NCI-H446 treated with DMSO at 0.1 percent for 48 hours (cell line): ENCODE results near the gene UBAC2.
"Not testable (repeated sequence)": the region's sequence is repeated elsewhere in the genome, so short reads cannot be mapped to it uniquely, and the experiment has no call there.

Experiments
- DNase-seq: peaks from one replicate; lab custom pipeline; 2025; lab: John Stamatoyannopoulos, UW

Gene UBAC2

DNA sequence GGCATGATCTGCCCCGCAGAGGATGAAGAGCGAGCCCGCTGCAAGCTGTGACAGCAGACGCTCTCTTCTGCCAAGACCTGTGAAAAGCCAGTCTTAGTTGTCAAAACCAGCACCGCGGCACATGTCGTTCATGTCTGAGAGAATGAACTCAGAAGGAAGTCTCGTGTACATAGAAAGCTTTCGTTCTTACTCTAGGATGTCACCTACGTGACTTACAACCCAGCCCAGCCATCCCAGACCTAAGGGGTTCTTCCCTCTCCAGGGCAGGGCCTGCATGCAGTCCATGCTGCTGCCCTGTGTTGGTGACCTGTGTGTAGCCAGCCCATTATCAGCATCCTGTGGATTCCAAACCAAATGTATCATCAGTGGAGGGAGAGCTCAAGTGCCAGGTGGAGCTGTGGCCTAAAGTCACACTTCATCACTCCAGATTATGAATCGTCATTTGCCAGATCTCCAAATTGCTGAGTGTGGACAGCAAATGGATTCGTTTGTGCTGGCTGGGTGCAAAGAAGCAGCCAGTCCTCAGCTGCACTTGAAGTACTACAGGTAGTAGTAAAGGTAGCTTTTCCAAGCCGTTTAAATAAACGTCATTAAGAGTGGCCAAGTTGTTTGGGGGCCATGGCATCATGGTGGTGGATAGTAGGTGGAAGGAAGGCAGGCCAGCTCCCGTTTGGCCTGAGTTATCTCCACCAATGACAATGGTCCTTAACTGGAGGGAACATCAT lies 180.4 kb downstream of the UBAC2 start:
- DNase-seq = no peak

DNA sequence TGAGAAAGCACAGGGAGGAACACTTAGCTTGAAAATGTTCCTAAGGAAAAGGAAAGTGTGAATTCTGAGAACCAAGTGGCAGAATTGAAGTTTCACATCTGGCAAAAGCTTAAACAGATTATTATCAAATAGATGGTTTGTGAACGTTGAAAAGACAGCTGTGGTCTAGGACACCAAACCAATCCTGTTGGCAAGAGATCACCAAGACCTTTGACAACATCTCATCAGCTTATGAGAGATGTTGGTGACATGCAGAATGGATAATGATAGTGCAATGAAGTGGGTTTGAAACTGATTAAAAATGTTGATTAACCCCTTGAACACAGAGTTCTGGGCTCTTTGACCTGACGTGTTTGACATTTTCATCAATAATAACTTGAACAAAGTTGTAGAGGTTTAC lies 181.1 kb downstream of the UBAC2 start:
- DNase-seq = no peak

DNA sequence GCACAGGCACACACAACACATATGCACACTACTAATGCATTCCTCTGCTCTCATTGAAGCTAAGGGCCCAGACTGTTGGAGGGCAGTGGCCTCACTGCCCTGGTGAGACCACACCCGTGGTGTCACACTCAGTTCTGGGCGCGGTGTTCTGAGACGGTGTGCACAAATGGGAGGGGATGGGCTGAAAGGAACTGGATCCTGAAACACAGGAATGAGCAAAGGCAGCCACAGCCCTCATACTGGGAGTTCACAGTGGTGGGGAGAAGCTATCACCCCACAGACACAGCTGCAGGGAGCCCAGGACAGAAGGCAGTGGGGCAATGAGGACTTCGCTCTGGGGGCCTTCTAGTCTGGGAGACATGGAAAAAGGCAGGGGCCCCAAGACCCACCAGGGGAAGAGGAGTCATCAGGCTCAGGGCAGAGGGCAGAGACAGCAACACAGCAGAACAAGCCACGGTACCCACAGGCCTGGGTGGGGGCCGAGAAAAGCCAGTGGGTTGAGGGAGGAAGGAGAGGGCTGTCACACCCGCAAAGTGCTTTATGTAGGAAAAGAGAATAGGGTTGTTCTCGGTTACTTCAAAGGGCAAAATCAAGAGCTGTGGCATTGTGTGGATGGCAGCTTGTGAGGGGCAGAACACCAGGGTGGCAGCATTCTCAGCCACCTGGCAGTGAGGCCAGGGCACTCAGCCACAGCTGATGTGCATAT lies 181.9 kb downstream of the UBAC2 start:
- no peak for DNase-seq

DNA sequence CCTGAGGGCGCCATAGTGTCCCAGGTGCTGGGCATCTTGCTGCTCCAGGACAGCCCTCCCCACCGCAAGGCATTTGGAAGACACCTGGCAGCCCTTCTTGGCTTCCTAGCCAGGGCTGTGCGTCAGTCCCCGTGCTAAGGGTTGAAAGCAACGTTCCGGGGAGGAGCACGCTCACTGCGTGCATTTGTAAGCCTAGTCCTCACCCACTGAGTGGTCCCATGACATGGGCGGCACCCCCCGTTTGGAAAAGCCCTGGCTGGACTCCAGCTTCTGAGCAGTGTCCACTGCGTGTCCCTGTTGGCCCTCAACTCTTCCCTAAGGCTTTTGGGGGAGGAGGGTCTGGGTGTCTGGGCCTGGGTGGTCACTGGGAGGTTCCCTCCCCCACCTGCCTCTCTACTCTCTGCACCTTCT lies 182.9 kb downstream of the UBAC2 start:
- no peak for DNase-seq

DNA sequence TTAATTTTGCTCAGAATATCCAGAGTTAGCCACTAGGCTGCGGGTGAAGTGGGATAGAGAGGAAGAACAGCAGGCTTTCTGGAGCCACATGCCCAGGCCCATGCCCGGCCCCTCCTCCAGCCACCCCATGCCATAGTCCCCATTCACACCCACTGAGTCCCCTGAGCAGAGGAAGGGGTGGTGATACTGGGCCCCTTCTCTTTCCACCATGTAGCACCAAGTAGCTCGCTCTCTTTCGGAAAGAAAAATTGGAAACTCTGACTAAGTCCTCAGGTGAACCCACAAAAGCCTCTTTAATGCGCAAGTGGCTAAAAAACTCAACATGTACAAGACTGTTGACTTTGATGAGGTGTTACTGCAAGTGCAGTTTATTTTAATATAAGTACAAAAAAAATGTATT lies 183.3 kb downstream of the UBAC2 start:
- no peak for DNase-seq

DNA sequence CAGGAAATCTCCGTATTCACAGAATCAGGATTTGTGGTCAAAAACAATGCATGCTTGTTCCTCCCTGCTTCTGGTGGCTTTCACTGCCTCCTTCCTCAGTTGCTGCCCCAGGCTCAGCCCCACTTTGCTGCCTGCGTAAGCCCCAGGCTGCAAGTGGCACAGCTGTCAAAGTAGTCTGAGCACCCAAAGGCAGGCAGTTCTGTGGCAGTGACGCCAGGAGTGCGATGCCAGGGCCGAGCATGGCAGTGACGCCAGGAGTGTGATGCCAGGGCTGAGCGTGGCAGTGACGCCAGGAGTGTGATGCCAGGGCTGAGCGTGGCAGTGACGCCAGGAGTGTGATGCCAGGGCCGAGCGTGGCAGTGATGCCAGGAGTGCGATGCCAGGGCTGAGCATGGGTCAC lies 183.8 kb downstream of the UBAC2 start:
- no peak for DNase-seq

DNA sequence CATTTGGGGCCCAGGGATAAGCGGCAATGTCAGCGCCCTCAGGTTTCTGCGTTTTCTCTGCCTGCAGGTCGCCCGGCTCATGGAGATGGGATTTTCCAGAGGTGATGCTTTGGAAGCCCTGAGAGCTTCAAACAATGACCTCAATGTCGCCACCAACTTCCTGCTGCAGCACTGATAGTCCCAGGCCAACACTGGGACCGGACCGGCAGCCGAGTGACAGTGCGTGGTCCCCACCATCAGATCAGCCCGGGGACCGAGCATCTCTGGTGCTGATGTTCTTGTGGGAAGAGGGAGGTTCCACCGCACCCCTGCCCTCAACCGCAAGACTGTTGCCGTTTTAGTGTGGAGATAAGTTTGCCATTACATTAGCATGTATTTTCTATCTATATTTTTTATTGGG lies 184.5 kb downstream of the UBAC2 start:
- no peak for DNase-seq

DNA sequence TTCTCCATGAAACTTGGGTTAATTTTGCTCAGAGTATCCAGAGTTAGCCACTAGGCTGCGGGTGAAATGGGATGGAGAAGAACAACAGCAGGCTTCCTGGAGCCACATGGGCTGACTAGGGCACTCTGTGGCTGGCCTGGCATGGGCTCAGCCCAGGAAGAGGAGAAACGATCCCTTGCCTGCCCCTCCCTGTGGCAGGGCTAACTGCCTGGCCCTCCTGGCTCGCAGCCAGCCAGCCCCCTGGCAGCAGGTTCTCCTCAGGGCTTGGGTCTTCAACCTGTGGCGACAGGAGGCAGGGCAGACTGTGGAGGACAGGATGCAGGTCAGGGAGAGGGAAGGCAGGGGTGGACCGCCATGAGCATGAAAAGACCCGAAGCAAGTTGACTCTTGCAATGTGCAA lies 185.3 kb downstream of the UBAC2 start:
- DNase-seq = no peak

DNA sequence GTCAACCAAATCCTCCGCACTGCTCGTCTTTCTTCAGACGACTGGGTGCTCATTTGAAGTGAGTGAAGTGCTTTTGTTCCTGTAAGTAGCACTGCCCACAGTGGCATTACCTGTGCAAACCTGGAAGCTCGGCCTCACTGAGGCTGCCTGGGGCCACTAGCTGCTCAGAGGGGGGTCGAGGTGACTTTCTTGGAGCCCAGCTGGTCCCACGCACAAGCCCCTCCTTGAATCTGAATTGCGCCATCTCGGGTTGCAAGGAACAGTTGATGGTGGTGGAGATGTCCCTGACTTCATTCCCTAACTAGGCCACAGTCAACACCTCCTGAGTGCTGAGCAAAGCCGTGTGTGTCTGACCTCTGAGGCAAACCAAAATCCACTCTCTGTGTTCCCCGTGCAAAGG lies 185.8 kb downstream of the UBAC2 start:
- no peak for DNase-seq

DNA sequence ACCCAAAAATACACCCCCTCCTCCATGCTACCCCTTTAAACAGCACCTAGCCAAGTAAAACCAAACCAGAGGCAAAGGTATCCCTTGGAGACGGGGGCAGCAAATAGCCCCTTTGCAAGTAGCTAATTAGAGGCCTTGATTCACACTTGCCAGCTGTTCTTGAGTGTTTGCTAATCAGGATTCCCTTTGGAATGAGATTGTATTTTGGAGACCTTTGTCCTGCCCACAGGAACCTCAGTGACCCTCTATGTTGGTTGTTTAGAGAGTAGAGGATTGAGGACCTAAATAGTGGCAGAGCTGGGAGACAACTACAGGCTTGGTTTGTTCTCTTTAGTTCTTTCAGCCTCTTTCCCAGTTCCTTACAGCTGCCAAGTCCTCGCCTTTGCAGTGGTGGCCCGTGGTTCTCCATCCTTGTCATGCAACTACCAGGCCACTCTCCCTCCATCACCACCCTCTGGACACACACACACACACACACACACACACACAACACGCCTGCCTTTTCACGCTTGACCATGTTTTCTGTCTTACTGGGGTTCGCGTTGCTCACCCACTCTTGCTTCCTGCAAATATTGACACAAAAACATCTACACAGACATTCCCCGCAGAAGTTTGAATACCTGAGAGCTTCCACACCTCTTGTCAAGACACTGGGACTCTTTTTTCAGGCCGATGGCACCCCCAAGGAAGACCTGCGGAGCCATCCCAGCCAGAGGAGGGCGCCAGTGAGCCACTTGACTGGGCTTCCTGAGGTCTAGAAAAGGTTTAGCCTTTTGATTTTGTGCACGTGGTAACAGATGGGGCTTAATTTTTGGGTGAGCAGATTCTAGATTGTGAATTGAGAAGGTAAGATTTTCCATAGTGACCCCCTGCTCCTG lies 186.5 kb downstream of the UBAC2 start:
- no peak for DNase-seq

DNA sequence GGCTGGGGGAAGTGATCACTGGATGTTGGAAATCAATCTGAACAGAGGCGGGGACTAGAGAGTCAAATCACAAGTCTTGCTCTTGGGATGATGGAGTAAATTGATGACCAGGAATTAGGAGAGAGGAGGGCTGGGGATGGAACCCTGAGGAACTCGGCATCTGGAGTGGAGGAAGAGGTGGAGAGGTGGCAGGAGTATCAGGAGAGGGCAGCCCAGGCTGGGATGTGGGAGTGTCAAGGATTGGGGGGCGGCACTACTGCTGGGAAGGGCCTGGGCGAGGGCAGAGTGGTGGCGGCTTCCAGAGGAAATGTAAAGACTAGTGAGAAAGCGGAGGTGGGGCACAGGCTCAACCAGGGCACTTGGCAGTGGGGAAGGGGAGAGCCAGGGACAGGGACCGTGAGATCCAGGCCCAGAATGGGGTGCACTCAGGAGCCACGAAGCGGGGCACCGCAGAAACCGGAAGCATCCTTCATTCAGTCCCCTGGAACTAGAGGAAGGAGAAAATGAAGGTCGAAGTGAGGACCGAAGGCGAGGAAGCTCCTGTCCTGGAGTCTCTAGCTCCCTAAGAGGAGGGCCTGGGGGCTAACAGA lies 187.8 kb downstream of the UBAC2 start:
- no peak for DNase-seq

DNA sequence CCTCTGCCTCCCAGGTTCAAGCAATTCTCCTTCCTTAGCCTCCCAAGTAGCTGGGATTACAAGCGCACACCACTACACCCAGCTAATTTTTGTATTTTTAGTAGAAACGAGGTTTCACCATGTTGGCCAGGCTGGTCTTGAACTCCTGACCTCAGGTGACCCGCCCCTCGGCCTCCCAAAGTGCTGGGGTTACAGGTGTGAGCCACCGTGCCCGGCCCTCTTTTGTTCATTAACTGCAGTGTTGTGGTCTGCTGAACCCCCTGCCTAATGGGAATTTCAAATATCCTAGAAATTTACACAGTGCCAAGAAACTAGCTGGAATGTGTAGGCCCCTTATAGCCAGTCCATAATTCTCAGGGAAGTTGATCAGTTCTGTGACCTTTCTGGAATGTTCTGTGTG lies 188.4 kb downstream of the UBAC2 start:
- not testable (repeated sequence) for DNase-seq

DNA sequence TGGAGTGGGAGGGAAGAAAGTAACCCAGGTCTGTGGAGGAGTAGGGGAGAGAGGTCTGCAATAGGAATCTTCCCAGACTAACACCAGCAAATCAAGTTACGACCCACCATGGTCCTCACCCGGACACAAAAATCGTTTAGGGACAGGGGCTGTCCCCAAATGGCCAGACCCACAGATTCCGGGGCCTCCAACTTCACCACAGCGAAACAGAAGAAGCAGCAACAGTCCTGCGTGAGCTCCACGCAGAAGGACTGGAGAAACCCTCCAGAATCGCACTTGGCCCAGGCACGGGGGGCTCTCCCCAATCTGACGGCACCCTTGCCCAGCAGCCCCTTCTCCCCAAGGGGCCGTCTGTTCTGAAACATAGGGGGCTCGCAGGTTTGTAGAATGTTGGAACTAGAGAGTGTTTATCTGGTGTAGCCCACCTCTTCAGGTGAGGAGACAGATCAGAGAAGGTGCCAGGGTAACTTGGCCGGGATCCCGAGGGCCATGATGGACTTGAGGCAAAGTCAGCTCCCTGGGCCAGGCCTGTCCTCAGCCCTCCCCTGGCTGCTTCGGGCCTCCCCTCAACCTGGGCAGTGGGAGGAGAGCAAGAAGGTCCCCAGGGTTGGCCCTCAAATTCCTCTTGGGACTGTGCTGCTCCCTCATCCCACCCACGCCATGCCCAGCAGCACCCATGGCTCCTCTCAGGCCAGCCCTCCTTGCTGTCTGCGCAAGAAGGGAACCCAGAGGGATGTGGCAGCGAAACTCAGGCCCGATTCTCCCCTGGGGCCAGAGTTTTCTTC lies 189.1 kb downstream of the UBAC2 start:
- DNase-seq = no peak

DNA sequence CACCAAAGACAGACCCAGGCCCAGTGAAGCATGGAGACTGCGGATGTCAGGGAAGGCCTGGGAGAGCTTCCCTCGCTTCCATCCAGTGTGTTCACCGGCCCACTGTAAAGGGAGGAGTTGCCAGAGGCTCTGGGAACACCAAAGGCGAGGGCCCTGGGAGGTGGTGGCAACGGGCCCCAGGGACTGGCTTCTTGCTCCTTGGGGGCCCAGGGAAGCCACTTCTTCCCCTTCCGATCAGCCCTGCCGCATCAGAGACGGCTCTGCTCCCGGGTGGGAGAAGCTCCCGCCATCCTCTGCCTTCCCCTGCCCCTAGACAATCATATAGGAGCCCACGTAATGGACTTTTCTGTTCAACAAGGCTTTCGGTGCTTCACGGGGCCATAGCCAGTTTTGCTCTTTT lies 189.9 kb downstream of the UBAC2 start:
- DNase-seq = no peak

DNA sequence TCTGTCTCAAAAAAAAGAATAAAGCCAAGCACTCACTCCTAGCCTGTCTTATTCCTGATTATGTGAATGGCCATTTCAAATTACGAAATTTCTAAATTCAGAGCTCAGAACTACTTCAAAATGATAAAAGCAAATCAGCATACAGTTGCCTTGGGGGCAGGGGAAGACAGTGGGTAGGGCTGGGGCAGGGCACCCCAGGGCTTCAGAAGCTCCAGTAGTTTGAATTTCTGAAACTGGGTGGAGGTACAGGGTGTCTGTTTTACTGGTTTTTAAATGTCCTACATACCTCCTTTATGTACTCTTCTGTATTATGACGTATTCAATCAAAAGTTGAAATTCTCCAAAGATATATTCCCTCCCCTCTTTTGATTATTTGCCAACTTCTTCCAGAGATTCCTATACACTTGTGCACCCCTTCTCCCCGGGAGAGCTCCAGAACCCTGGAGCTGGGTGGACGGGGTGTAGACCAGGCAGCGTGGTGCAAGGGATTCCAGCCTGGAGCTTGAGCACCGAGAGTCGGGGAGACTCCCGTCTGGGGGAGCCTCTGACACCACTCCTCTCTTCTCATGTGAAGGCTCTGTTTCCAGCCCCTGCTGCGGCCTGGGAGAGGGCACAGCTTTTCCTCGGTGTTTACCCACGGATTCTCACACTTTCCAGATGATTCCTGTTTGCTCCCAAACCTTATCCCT lies 191.3 kb downstream of the UBAC2 start:
- no peak for DNase-seq

DNA sequence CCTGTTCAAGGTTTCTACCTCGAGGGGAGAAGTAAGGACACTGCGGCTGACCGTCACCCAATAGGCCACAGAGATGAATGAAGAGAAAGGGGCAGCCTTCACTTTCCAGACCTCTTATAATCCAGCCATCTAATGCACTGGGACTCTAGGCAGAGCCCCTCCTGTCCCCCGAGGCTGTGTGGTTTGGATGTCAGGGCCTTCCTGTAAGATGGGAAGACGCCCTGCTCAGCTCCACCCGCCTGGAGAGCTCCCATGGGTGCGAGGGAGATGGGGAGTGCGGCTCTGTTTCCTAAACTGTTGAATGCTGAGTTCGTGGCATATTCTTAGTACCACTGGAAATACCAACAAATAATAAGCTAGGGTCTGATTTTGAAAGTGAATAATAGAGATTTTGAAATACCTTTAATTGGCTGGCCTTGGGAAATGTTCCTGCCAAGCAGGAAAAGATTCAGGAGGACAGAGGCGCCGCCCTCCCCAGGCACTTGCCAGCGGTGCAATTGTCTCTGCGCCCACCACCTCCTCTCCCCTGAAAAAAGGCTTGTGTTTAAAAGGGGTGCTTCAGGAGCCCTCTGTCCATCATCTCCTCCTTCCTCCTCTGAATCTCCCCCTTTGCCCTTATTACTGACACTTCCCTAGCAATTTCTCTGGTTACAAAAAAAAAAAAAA lies 191.9 kb downstream of the UBAC2 start:
- DNase-seq = no peak

DNA sequence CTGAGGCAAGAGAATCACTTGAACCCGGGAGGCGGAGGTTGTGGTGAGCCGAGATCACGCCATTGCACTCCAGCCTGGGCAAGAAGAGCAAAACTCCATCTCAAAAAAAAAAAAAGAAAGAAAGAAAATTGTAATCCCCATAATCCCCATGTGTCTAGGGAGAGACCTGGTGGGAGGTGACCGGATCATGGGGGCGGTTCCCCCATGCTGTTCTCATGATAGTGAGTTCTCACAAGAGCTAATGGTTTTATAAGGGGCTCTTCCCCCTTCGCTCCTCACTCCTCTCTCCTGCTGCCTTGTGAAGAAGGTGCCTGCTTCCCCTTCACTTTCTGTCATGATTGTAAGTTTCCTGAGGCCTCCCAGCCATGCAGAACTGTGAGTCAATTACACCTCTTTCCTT lies 192.7 kb downstream of the UBAC2 start:
- DNase-seq = not testable (repeated sequence)

DNA sequence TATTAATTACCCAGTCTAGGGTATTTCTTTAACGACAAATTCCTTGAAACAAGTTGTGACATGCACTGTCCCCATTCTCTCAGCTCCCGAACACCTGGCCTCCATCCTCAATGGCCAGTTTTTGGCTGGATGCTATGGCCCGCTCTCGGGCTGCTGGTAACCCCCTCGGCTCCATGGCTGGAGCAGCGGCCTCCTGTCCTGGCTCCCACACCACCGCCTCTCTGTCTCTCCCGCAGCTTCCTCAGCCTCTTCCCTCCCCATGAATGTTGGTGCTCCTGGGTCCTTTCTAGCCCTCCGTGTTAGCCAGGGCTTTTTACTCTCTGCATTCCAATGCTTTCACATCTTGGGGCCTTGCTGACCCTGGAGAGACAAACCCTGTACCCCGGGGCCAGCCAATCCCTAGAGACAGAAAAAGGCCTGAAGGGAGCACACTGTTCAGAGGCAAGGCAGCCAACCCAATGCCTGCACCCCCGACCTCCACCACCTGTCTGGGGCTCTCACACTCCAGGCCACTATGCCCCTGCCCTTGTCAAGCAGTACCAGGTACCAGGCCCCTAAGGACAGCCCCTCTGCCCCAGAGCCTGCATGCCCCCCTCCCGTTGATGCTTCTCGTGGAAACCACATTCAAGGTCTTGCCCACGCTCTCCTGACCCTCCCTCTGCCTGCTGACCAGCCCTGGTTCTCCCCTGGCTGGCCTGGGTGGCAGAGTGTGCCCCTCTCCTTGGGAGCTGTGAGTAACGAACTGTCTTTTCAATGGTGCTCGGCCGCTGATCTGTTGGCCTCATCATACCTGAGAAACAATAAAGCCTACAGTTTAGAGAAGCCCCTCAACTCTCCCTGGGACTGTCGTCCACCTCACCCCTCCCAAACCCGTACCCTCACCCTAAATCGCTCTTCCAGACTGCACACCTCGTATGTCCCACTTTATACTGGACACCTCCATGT lies 193.4 kb downstream of the UBAC2 start:
- no peak for DNase-seq

DNA sequence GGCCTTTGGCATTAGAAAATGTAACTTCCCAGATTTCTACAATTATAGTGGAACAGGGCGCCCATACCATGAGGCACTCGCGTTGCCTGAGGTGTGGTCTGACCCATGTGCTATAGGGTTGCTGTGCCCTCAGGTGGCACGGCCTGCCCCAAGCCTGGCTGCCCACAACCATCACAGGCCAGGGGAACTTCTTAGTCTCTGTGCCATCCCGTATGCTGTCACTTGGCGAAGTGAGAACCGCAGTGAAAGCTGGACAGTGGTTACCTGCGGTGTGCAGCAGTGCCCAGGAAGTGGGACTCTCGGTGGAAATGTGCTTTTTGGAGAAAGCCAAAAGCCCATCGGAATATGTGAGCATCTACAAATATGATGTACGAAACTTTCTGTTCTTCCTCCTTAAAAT lies 194.8 kb downstream of the UBAC2 start:
- DNase-seq = no peak
